ENCODE measurements around the gene ATP9B.

- TF ChIP-seq POU6F1 (CRISPR knock-in tag; IDR thresholded peaks at IDR 0.05; ENCODE audit: borderline replicate concordance, low read depth) (no peak), PATZ1 (CRISPR knock-in tag; IDR thresholded peaks at IDR 0.05; ENCODE audit: borderline replicate concordance) (no peak), OSR1 (CRISPR knock-in tag; IDR thresholded peaks at IDR 0.05) (no peak), ZFP3 (CRISPR knock-in tag; IDR thresholded peaks at IDR 0.05) (no peak), TSHZ2 (CRISPR knock-in tag; IDR thresholded peaks at IDR 0.05) (peak; percentile 15; the same call in 1 of the 2 replicates), ZC3H10 (CRISPR knock-in tag; IDR thresholded peaks at IDR 0.05) (no peak), ARNTL (CRISPR knock-in tag; IDR thresholded peaks at IDR 0.05; ENCODE audit: borderline replicate concordance, low read depth) (no peak), ZNF70 (CRISPR knock-in tag; IDR thresholded peaks at IDR 0.05) (no peak)
Observed at GRCh38 chr18:79283131-79283810, 214.1 kb downstream of the ATP9B start.
